Measurements from ENCODE around the gene SCGB1D2. TPM values are rescaled to one million over a fixed set of nuclear protein-coding genes. Genes with fewer than 3 reads are reported as not detected.

Gene SCGB1D2
- total and polyA plus RNA-seq, 5 experiments from 2014 or later: not detected

GRCh38 chr11:62267050-62267449 lies 25.0 kb downstream of the SCGB1D2 start:
- H3K9me3 Mint-ChIP-seq: peaks cover 0 to 3% (median 0%) of the 10 kb centered on the region in 9 donors
- no peak overlapping the region for H3K27ac Mint-ChIP-seq
- H3K36me3 Mint-ChIP-seq: no peaks in the 10 kb centered on the region
- no peak for ATAC-seq
- DNase-seq: no peak
- POLR2A ChIA-PET: no interaction called here
- peaks cover 9 to 28% (median 20%) of the 10 kb centered on the region in 5 donors for H3K27me3 Mint-ChIP-seq
- H3K4me1 Mint-ChIP-seq: no peaks in the 10 kb centered on the region
- H3K4me3 Mint-ChIP-seq: no peak overlapping the region

GRCh38 chr11:62267576-62267975 lies 25.5 kb downstream of the SCGB1D2 start:
- Mint-ChIP-seq H3K27ac (no peak overlapping the region), H3K36me3 (no peaks in the 10 kb centered on the region), H3K9me3 (peaks cover 0 to 3% (median 0%) of the 10 kb centered on the region in 9 donors), H3K4me1 (no peaks in the 10 kb centered on the region), H3K27me3 (peaks cover 9 to 28% (median 20%) of the 10 kb centered on the region in 5 donors), H3K4me3 (no peak overlapping the region)
- POLR2A ChIA-PET: no interaction called here
- ATAC-seq (no peak), DNase-seq (no peak)

GRCh38 chr11:62269654-62270278 lies 27.7 kb downstream of the SCGB1D2 start, which contains the start of gene SCGB2A2:
TSS of gene SCGB2A2 (plus strand) at chr11:62270158. CDS start at chr11:62270217, 59 bp downstream.
- POLR2A ChIA-PET: no interaction called here
- Mint-ChIP-seq H3K27ac (no peak within 1 kb of the TSS), H3K4me3 (no peak within 1 kb of the TSS), H3K27me3 (peaks cover 7 to 24% (median 19%) of the 10 kb centered on the region in 5 donors), H3K9me3 (no peaks in the 10 kb centered on the region), H3K36me3 (no peaks in the 10 kb centered on the region), H3K4me1 (no peaks in the 10 kb centered on the region)
- DNase-seq (no peak), ATAC-seq (no peak)

GRCh38 chr11:62273284-62273683 lies 31.2 kb downstream of the SCGB1D2 start:
- ATAC-seq (no peak), DNase-seq (no peak)
- Mint-ChIP-seq H3K27me3 (peaks cover 6 to 16% (median 11%) of the 10 kb centered on the region in 5 donors), H3K4me1 (no peaks in the 10 kb centered on the region), H3K27ac (no peak overlapping the region), H3K4me3 (no peak overlapping the region), H3K36me3 (no peaks in the 10 kb centered on the region), H3K9me3 (no peaks in the 10 kb centered on the region)
- POLR2A ChIA-PET: no interaction called here

GRCh38 chr11:62273789-62274275 lies 31.8 kb downstream of the SCGB1D2 start:
- H3K9me3 Mint-ChIP-seq: no peaks in the 10 kb centered on the region
- POLR2A ChIA-PET: no interaction called here
- ATAC-seq (no peak), DNase-seq (no peak)
- H3K36me3 Mint-ChIP-seq: no peaks in the 10 kb centered on the region
- peaks cover 2 to 11% (median 8%) of the 10 kb centered on the region in 5 donors for H3K27me3 Mint-ChIP-seq
- H3K4me3 Mint-ChIP-seq: no peak overlapping the region
- no peaks in the 10 kb centered on the region for H3K4me1 Mint-ChIP-seq
- H3K27ac Mint-ChIP-seq: peak overlapping the region in 1 of 10 donors; percentile 65

GRCh38 chr11:62280452-62280851 lies 38.4 kb downstream of the SCGB1D2 start:
- Mint-ChIP-seq H3K27me3 (peaks cover 2 to 16% (median 5%) of the 10 kb centered on the region in 5 donors), H3K9me3 (peaks cover 0 to 2% (median 0%) of the 10 kb centered on the region in 9 donors), H3K27ac (no peak overlapping the region), H3K4me3 (no peak overlapping the region), H3K4me1 (no peaks in the 10 kb centered on the region), H3K36me3 (peaks cover 0 to 5% (median 0%) of the 10 kb centered on the region in 3 donors)
- ATAC-seq (no peak), DNase-seq (no peak)
- POLR2A ChIA-PET: no interaction called here

Other genes starting within 250 kb of the SCGB1D2 start
- gene INCENP, start 118.2 kb upstream of the SCGB1D2 start, total RNA-seq: 10 to 100 TPM; 27.9 to 28.2 TPM
- 1 to 10 TPM in 2 of 3 donors, under 1 TPM in 1; 0.73 to 1.8 (median 1.3) TPM for gene INCENP, start 118.2 kb upstream of the SCGB1D2 start, polyA plus RNA-seq
- not detected for gene SCGB1D1, start 52.0 kb upstream of the SCGB1D2 start, total RNA-seq
- not detected for gene SCGB1D1, start 52.0 kb upstream of the SCGB1D2 start, polyA plus RNA-seq
- not detected for gene SCGB2A1, start 33.6 kb upstream of the SCGB1D2 start, total RNA-seq
- not detected for gene SCGB2A1, start 33.6 kb upstream of the SCGB1D2 start, polyA plus RNA-seq
- gene SCGB2A2, start 27.9 kb downstream of the SCGB1D2 start, total RNA-seq: not detected
- gene SCGB2A2, start 27.9 kb downstream of the SCGB1D2 start, polyA plus RNA-seq: not detected
- not detected for gene SCGB1D4, start 56.8 kb downstream of the SCGB1D2 start, total RNA-seq
- not detected for gene SCGB1D4, start 56.8 kb downstream of the SCGB1D2 start, polyA plus RNA-seq
- gene ASRGL1, start 95.2 kb downstream of the SCGB1D2 start, total RNA-seq: 1 to 10 TPM; 2.8 to 7.5 TPM
- 10 to 100 TPM in 1 of 3 donors, 1 to 10 TPM in 2; 5.1 to 13.3 (median 6.0) TPM for gene ASRGL1, start 95.2 kb downstream of the SCGB1D2 start, polyA plus RNA-seq
- gene SCGB1A1, start 176.8 kb downstream of the SCGB1D2 start, total RNA-seq: not detected
- not detected for gene SCGB1A1, start 176.8 kb downstream of the SCGB1D2 start, polyA plus RNA-seq